ENCODE measurements around the gene CLDN4.
"Not testable (repeated sequence)": the region's sequence is repeated elsewhere in the genome, so short reads cannot be mapped to it uniquely, and the experiment has no call there.

CLDN4 gene, protein sequence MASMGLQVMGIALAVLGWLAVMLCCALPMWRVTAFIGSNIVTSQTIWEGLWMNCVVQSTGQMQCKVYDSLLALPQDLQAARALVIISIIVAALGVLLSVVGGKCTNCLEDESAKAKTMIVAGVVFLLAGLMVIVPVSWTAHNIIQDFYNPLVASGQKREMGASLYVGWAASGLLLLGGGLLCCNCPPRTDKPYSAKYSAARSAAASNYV

DNA sequence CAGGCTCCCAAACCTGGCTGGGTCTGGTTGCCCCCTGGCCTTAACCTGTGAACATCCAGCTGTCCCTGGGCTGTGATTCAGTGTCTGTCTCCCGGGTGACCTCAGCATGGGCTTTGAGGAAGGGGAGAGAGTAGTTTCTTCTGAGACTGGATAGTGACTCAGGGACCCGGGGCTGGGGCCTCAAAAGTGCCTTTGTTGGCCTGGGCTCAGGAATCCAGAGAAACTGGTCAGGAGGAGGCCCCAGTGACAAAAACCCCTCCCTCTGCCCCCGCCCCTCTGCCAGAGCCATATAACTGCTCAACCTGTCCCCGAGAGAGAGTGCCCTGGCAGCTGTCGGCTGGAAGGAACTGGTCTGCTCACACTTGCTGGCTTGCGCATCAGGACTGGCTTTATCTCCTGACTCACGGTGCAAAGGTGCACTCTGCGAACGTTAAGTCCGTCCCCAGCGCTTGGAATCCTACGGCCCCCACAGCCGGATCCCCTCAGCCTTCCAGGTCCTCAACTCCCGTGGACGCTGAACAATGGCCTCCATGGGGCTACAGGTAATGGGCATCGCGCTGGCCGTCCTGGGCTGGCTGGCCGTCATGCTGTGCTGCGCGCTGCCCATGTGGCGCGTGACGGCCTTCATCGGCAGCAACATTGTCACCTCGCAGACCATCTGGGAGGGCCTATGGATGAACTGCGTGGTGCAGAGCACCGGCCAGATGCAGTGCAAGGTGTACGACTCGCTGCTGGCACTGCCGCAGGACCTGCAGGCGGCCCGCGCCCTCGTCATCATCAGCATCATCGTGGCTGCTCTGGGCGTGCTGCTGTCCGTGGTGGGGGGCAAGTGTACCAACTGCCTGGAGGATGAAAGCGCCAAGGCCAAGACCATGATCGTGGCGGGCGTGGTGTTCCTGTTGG, at the start of gene CLDN4:
Gene CLDN4 (plus strand): TSS at position 316 of the 903 bp plus-strand sequence. CDS start 206 bp downstream, at position 522.
- DNase-seq, result peak; percentile 74

DNA sequence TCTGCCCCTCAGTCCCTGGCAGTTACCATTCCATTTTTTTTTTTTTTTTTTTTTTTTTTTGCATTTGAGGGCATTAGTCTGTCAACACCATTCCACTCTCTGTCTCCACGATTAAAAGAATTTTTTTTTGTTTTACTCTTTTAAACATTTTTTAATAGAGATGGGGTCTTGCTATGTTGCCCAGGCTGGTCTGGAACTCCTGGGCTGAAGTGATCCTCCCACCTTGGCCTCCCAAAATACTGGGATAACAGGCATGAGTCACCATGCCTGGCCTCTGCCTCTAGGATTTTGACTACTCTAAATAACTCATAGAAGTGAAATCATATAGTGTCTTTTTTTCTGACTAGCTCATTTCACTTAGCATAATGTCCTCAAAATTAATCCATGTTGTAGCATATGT, 44.2 kb upstream of the CLDN4 start:
- DNase-seq, result no peak

DNA sequence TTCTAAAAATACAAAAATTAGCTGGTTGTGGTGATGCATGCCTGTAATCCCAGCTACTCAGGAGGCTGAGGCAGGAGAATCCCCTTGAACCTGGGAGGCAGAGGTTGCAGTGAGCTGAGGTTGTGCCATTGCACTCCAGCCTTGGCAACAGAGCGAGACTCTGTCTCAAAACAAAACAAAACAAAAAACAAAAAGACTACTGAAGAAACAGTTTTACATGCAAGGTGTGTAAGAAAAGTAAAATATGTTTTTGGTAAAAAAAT, 43.1 kb upstream of the CLDN4 start:
- DNase-seq, result not testable (repeated sequence)

DNA sequence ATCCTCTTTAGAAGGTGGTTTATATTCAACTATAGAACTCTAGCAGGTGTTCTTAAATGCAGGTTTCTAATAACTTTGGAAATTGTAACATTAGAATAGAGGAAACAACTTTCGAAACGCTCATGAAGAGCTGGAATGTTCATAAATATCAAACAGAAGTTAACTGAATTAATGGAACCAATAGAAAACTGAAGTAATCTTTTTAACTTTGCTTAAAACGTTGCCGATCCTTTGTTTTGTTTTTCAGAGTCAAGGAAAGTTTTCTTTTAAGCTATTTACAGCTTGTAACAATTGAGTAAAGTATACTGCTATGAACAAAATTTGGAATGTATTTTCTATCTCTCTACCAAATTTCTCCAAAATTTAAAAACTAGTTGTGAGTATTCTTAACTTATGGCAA, 41.7 kb upstream of the CLDN4 start:
- DNase-seq, result no peak

DNA sequence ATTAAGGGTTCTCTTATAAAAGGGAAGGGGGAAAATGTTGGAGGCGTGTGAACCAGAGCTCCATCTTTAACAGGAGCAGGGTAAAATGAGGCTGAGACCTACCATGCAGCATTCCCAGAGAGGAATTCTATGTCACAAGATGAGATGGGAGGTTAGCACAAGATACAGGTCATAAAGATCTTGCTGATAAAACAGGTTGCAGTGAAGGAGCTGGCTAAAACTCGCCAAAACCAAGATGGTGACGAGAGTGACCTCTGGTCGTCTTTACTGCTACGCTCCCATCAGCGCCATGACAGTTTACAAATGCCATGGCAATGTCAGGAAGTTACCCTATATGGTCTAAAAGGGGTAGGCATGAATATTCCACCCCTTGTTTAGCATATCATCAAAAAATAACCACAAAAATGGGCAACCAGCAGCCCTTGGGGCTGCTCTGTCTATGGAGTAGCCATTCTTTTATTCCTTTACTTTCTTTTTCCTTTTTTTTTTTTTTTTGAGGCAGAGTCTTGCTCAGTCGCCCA, 39.6 kb upstream of the CLDN4 start:
- DNase-seq, result not testable (repeated sequence)

DNA sequence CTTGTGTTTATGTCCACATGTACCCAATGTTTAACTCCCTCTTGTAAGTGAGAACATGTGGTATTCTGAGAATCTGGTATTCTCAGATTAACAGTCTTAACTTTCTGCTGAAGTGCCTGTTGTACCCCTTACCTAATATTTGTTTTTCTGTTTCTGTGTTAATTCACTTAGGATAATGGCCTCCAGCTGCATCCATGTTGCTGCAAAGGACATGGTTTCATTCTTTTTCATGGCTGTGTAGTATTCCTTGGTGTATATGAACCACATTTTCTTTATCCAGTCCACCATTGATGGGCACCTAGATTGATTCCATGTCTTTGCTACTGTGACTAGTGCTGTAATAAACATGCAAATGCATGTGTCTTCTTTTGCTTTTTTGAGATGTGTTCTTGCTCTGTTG, 35.6 kb upstream of the CLDN4 start:
- not testable (repeated sequence) for DNase-seq

DNA sequence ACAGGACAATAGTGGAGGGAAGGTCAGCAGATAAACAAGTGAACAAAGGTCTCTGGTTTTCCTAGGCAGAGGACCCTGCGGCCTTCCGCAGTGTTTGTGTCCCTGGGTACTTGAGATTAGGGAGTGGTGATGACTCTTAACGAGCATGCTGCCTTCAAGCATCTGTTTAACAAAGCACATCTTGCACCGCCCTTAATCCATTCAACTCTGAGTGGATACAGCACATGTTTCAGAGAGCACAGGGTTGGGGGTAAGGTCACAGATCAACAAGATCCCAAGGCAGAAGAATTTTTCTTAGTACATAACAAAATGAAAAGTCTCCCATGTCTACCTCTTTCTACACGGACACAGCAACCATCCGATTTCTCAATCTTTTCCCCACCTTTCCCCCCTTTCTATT, 34.1 kb upstream of the CLDN4 start:
- DNase-seq, result not testable (repeated sequence)

DNA sequence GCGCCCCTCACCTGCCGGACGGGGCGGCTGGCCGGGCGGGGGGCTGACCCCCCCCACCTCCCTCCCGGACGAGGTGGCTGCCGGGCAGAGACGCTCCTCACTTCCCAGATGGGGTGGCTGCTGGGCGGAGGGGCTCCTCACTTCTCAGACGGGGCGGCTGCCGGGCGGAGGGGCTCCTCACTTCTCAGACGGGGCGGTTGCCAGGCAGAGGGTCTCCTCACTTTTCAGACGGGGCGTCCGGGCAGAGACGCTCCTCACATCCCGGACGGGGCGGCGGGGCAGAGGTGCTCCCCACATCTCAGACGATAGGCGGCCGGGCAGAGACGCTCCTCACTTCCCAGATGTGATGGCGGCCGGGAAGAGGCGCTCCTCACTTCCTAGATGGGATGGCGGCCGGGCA, 33.6 kb upstream of the CLDN4 start:
- DNase-seq, result not testable (repeated sequence)

DNA sequence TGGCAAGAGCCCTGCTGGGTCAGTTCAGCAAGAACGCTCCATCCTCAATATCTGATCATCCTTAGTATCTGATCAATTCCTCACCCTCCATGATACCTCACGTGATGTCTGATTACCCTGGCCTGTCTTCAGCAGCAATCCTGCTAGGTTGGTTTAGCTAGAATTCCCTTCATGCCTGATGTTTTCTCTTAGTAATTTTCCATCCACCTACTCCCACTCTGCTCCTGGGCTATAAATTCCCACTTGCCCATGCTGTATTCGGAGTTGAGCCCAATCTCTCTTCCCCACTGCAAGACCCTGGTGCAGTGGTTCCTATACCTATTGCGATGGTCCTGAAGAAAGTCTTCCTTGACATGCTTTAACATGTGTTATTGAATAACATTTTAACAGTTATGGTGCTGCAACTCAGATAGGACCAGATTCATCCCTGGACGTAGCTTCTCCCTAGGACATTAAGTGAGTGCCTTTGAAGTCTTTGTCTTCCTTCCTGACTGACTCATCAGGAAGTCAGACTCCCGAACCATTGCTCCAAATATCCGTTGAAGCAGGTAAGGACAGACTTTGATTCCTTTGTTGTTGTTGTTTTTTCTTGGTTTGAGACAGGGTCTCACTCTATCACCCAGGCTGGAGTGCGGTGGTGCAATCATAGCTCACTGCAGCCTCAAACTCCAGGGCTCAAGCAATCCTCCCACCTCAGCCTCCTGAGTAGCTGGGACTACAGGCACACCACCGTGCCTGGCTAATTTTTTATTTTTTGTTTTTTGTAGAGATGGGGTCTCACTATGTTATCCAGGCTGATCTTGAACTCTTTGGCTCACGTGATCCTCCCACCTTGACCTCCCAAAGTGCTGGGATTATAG, 31.3 kb upstream of the CLDN4 start:
- no peak for DNase-seq

DNA sequence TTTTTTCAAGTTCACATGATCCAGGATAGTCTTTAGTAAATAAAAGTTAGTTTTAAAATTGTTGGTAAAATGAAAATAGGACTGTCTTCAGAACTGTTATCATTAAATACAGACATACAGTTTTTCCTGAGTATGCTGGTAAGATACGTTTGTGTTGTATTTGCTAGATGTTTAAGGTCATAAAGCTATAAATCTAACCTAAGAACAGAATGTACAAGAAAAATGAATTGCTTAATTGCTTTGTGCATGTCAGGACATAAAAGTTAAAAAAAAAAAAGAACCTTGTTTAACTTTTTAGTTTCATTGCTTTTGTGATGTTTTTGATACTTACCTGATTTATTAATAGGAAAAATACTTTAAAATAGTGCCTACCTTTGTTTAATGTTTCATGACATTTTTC, 29.2 kb upstream of the CLDN4 start:
- no peak for DNase-seq

DNA sequence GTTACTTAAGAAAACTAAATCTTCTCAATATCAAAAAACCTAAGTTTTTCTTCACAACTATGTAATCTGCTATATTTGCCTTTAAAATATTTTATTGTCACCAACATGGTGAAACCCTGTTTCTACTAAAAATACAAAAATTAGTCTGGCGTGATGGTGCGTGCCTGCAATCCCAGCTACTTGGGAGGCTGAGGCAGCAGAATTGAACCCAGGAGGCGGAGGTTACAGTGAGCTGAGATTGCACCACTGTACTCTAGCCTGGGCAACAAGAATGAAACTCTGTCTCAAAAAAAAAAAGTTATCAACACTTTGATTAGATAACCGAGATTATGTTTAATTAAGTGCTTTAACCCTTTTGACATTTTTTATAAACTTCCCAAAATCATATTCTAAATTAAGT, 28.3 kb upstream of the CLDN4 start:
- no peak for DNase-seq

DNA sequence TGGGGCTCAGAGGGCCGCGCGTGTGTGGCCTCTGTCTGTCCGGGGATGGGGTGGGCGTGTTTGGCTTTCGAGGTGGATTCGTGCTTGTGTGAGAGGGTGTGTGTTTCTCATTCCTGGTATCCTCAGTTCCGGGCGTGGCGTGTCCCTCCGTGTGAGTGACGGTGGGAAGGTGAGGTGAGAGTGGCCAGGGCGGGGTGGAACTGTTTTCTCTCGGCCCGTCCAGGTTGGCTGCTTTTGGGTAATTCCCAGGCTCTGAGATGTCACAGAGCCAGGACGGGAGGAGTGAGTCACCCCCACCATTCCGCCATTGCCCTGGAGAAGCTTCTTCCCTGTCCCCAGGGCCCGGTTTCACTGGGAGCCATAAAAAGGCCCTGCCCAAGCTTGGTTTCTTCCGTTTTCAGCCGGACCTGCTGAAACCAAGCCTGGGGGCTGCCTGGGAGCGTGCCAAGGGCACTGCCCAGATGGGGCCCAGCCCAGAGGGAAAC, 21.3 kb upstream of the CLDN4 start:
- no peak for DNase-seq

DNA sequence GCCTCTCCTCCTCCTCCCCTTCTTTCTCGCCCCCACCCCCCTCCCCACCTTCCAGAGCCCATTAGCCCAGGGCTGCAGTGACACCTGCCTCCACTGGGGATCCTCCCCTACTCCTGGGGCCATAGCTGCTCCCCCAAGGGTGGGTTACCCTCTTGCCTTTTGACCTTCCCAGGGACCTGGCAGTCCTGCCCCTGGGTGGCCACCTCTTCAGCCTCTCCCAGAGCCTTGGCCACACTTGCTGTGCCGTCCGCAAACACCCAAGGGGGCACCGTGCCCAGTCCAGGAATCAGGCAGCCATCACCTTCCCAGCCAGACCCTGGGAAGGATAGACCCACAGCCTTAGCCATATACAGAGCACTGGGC, 19.8 kb upstream of the CLDN4 start:
- no peak for DNase-seq

DNA sequence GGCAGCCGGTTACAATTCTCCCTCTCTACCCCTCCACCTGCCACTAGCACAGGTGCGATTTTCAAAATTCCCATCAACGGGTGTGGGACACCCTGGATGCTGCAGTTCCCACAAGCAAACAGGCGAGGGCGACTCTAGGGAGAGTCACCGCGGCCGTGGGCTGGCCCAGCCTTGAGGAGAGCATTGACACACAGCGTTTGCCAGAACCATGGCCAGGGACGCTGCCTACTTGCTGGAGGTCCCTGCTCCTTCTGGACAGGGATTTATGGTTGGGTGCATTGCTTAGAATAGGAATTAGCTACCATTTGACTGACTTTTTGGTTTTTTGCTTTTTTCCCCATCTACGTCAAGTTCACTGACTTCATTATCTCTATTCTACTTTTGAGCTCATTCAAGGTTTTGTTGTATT, 19.0 kb upstream of the CLDN4 start:
- no peak for DNase-seq

DNA sequence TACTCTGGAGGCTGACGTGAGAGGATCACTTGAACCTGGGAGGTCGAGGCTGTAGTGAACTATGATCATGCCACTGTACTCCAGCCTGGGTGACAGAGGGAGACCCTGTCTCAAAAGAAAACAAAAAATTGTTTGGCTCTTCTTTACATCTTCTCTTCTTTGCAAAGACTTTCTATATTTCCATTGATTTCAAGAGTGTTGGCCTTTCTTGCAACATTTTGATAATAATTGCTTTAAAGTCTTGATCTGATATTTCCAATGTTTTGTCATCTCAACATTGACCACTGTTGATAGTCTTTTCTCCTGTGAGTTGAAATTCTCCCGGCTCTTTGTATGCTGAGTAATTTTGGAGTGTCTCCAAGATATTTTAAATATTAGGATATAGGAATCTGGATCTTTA, 17.8 kb upstream of the CLDN4 start:
- DNase-seq, result no peak

DNA sequence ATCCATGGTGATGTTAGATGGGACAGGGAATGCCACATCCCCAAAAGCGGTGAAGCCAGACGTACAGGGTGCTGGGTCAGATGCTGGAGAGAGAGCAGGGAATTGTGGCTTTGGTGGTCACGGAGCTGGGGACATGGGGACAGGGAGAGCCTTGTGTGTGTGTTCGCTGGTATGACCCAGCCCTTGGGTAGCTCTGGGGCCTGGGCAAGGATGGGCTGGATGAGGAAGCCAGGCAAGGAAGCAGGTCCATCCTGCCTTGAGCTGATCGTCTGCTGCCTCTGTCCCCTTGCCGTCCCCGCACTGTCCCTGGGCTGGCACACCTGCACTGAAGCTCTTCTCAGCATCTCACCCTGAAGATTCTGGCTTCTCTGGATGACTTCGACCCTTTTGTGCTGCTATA, 15.4 kb upstream of the CLDN4 start:
- DNase-seq, result no peak

DNA sequence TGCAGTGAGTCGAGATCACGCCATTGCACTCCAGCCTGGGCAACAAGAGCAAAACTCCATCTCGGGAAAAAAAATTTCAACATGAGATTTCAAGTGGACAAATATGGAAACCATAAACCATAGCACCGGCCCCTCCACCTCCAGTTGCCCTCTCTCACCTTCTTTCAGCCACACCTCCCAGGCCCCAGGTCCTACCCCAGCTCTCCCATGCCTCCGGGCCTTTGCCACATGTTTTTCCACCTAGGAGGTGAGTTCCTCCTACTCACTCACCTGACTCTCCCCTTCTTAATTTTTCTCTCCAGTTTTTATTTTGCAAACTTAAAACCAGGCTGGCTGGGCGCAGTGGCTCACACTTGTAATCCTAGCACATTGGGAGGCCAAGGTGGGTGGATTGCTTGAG, 13.7 kb upstream of the CLDN4 start:
- DNase-seq, result no peak

DNA sequence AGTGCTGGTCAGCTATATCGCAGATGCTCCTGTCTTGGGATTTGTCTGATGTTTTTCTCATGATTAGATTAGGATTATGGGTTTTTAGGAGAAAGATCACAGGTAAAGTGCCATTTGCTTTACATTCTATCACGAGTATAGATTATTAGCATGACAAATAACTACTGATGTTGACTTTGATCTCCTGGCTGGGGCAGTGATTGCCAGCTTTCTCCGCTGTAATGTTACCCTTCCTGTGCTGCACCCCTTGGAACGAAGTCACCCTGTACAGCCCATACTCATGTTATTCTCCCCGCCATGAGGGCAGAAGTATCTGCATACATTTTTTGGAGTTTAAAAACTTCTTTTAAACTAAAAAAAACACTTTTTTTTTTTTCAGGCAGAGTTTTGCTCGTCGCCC, 10.8 kb upstream of the CLDN4 start:
- DNase-seq, result no peak

DNA sequence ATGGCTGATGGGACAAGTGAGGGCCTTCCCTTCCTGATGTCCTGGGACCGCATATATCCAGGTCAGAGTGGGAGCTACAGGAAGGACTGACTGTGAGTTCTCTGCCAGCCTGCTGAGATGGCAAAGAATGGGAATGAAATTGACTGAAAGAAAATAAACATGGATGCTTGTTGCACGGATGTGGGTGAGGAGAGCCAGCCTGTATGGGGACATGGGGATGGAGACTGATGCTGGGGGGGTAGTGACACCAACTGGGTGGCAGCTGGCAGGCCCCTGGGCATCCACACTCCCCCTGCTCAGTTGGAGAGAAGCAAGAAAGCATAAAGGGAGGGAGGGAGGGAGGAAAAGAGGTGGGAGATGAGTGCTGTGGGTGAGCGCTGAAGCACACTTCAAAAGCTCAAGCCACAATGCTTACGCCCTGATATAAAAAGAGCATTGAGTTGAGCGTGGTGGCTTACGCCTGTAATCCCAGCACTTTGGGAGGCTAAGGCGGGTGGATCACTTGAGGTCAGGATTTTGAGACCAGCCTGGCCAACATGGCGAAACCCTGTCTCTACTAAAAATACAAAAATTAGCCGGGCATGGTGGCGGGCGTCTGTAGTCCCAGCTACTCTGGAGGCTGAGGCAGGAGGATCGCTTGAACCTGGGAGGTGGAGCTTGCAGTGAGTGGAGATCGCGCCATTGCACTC, 9.1 kb upstream of the CLDN4 start:
- DNase-seq, result not testable (repeated sequence)

DNA sequence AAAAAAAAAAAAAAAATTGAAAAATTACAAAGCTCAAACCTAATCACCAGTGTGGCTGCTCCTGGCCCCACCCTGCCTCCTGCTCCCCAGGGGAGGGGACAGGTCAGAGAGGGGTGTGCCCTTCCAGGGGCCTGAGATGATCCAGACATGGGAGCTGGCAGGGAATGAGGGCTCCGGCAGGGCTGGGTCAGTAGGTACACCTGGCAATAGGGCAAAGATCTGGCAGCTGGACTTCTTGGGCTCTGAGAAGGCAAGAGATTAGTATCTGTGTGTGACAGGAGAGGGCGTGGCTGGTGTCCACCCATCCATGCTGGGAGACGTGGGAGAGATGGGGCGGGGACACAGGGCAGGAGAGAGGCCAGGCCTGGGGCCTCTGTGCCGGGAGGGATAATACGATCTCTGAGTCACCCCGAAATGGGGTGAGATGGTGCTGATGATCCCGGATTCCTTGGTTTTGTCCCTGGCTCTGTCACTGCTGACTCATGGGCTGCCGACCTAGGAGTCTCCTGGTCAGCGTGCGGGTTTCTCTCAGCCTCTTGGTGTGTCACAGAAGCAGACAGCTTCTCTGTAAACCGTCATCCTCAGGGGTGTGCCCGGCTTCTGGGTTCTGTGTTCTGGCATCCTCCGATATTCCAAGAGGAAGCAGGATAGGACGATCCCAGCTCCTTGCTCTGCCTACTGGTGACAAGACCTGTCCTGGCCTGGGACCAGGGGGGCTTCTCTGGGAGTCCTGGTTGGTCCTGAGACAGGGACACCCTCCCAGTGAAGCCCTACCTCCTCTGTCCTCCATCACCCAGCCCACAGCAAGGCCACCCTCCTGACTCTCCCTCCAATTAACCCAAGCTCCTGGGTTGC, 8.2 kb upstream of the CLDN4 start:
- peak; percentile 27 for DNase-seq

DNA sequence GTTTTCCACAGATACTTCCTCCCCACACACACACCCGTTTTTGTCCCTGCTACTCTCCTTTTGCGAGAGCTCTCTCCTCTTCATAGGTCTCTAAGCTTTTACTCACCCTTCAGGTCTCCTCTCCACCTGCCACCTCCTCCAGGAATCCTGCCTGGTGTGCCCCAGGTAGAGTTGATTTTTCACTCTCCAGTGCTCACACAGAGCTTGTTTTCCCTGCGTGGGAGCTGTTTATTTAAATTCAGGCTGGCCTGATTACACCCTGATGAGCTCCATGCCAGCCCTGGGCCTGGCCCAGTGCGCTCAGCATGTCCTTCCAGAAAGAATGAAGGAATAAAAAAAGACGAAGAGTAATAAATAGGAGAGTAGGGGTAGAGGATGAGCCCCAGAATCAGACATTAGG, 7.5 kb upstream of the CLDN4 start:
- DNase-seq, result no peak
